H1 (cell line): ENCODE data around the gene OR6N2. TPM values are rescaled to one million over a fixed set of nuclear protein-coding genes. Genes with fewer than 3 reads are reported as not detected.

ENCODE experiments used
- POLR2AphosphoS5 ChIP-seq: IDR thresholded peaks from 2 replicates; pipeline ENCODE4 v1.6.1; 2011; ENCODE audit warnings: low read depth, low read length
- polyA plus RNA-seq, 7 experiments: library from polyadenylated mRNA; depleted of rRNA in 3 of 7; stranded (reverse) in 5 of 7; unstranded in 2 of 7; fragments of >200 nt in 5 of 7; fragments of 200-250 nt in 2 of 7; gene quantifications; 1 replicate in 5 of 7; 2 replicates in 1 of 7; 4 replicates in 1 of 7; pipeline versions ENCODE4 v1.2.1 to v1.2.3, GENCODE V29; 2011 to 2013; ENCODE audit warnings: missing spikeins in 2 of 7, mixed read lengths in 2 of 7
- total RNA-seq: library from RNA; stranded (reverse); fragmentation: NEBNext Ultra II Directional; extraction: Animal tissue kit (Norgen Biotek cat#: 25700); gene quantifications from 2 replicates; pipeline ENCODE4 v1.2.1, GENCODE V29; 2021

The OR6N2 gene
- total and polyA plus RNA-seq, 2 of the 8 experiments (the other 6 are each of a cell fraction or from before 2014, with no cell fraction given): not detected

DNA sequence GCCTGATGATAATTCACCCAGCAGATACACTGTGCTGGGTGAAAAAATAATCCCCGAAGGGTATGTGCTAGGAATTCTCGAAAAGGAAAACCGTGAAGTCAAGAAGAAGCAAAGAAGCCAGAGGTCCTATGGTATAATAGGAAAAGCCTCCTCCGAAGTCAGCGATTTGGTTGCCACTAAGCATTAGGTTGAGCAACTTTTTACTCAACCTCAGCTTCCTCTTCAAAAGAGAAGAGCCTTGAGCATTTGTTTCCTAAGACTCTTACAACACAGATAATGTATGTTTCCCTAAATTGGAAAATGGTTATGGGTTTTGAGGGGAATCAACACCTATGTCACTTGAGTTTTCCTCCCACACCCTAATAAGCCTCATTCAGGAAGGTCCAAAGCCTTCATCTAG, 28.9 kb upstream of the OR6N2 start (continued):
- no peak for TF ChIP-seq POLR2AphosphoS5
